ENCODE data around the gene ENSA. TPM values are rescaled to one million over a fixed set of nuclear protein-coding genes. Genes with fewer than 3 reads are reported as not detected.
"Not testable (repeated sequence)": the region's sequence is repeated elsewhere in the genome, so short reads cannot be mapped to it uniquely, and the experiment has no call there.

ENSA gene
- total RNA-seq, 5 donors from 2014 or later (not counting 1 experiment from before 2014, with no cell fraction given), result 108 to 158 (median 110) TPM

DNA sequence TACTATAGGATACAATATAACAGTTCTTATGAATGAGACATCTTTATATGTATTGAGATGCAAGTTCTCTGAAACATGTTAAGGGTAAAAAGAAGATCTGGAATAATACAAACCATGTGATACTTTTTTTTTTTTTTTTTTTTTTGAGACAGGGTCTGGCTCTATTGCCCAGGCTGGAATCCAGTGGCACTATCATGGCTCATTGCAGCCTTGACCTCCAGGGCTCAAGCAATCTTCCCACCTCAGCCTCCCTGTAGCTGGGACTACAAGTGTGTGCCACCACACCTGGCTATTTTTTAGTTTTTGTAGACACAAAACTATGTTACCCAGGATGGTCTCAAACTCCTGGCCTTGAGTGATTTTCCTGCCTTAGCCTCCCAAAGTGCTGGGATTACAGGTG is 27.9 kb downstream of the ENSA start:
- no peak for DNase-seq
- Mint-ChIP-seq H3K9me3 (no peaks in the 10 kb centered on the region), H3K27me3 (no peaks in the 10 kb centered on the region), H3K4me1 (peaks cover 7 to 19% (median 9%) of the 10 kb centered on the region in 3 donors), H3K27ac (no peak overlapping the region), H3K36me3 (peaks cover 25% of the 10 kb centered on the region), H3K4me3 (no peak overlapping the region)
- Histone ChIP-seq H3K27ac (ENCODE audit: low read length) (no peak overlapping the region), H3K4me3 (ENCODE audit: control insufficient read depth in 1 of 2, extremely low read depth in 1 of 2, low read length in 1 of 2) (no peak overlapping the region), H3K4me1 (ENCODE audit: control insufficient read depth in 1 of 2, extremely low read depth in 1 of 2, insufficient read depth in 2 of 2, low read length in 2 of 2) (no peaks in the 10 kb centered on the region), H3K9me3 (no peaks in the 10 kb centered on the region), H3K36me3 (ENCODE audit: control insufficient read depth in 2 of 2, extremely low read depth in 1 of 2, insufficient read depth in 1 of 2, low read length in 1 of 2) (peaks cover 2 to 8% of the 10 kb centered on the region in 2 donors), H3K27me3 (replicated peaks in 1 of 2; ENCODE audit: control insufficient read depth in 2 of 2, extremely low read depth in 1 of 2, insufficient read depth in 2 of 2, low read length in 1 of 2) (no peaks in the 10 kb centered on the region)
- ATAC-seq (replicated peaks in 1 of 4), result no peak
- ChIA-PET POLR2A (interaction anchor here in 1 of 2 donors (0.7 kb wide), 1 partner anchor 18 kb away, joined by 10 read pairs; no protein-coding TSS in a partner anchor), CTCF (no interaction called here)

DNA sequence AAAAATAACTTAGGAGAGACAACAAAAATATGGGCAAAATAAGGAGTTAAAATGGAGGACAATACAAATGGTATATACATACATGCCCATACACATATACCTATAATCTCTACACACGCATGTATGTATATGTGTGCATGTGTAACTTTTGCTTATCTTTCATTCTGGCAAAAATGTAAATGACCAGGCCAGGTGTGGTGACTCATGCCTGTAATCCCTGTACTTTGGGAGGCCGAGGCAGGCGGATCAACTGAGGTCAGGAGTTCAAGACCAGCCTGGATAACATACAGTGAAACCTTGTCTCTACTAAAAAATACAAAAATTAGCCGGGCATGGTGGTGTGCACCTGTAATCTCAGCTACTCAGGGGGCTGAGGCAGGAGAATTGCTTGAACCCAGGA is 31.1 kb downstream of the ENSA start:
- POLR2A ChIA-PET; H3K4me3 Mint-ChIP-seq; H3K27ac Mint-ChIP-seq; ATAC-seq (replicated peaks in 1 of 4); H3K9me3 ChIP-seq; H3K9me3 Mint-ChIP-seq; CTCF ChIA-PET; DNase-seq; H3K4me1 ChIP-seq (ENCODE audit: control insufficient read depth in 1 of 2, extremely low read depth in 1 of 2, insufficient read depth in 2 of 2, low read length in 2 of 2); H3K27me3 ChIP-seq (replicated peaks in 1 of 2; ENCODE audit: control insufficient read depth in 2 of 2, extremely low read depth in 1 of 2, insufficient read depth in 2 of 2, low read length in 1 of 2); H3K27me3 Mint-ChIP-seq; H3K4me3 ChIP-seq (ENCODE audit: control insufficient read depth in 1 of 2, extremely low read depth in 1 of 2, low read length in 1 of 2); H3K36me3 ChIP-seq (ENCODE audit: control insufficient read depth in 2 of 2, extremely low read depth in 1 of 2, insufficient read depth in 1 of 2, low read length in 1 of 2); H3K27ac ChIP-seq (ENCODE audit: low read length): not testable (repeated sequence)
- peaks cover 4 to 17% (median 12%) of the 10 kb centered on the region in 3 donors for H3K4me1 Mint-ChIP-seq
- 100% methylated on average over 2 of the region's 4 CpGs for WGBS (ENCODE audit: insufficient coverage)
- peaks cover 15% of the 10 kb centered on the region for H3K36me3 Mint-ChIP-seq

DNA sequence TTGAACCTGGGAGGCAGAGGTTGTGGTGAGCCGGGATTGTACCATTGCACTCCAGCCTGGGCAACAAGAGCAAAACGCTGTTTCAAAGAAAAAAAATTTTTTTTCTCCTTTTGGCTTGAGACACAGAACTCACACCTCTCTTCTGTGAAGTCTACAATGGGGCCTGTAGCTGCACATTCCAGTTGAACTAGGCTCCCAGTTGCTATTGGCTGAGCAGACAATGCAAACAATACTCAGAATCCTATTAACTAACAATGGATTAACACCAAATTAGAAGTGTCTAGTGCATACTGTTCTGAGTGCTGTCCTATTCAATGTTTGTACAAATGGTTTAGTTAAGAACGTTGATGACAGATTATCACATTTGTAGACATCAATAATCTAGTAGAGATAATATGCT is 32.4 kb downstream of the ENSA start:
- Histone ChIP-seq H3K4me3 (ENCODE audit: control insufficient read depth in 1 of 2, extremely low read depth in 1 of 2, low read length in 1 of 2) (no peak overlapping the region), H3K4me1 (ENCODE audit: control insufficient read depth in 1 of 2, extremely low read depth in 1 of 2, insufficient read depth in 2 of 2, low read length in 2 of 2) (no peaks in the 10 kb centered on the region), H3K36me3 (ENCODE audit: control insufficient read depth in 2 of 2, extremely low read depth in 1 of 2, insufficient read depth in 1 of 2, low read length in 1 of 2) (peaks cover 2 to 6% of the 10 kb centered on the region in 2 donors), H3K27ac (ENCODE audit: low read length) (peak overlapping the region; percentile 37), H3K27me3 (replicated peaks in 1 of 2; ENCODE audit: control insufficient read depth in 2 of 2, extremely low read depth in 1 of 2, insufficient read depth in 2 of 2, low read length in 1 of 2) (no peaks in the 10 kb centered on the region), H3K9me3 (no peaks in the 10 kb centered on the region)
- H3K9me3 Mint-ChIP-seq, result no peaks in the 10 kb centered on the region
- DNase-seq, result no peak
- peaks cover 13% of the 10 kb centered on the region for H3K36me3 Mint-ChIP-seq
- no peak overlapping the region for H3K4me3 Mint-ChIP-seq
- ChIA-PET POLR2A (no interaction called here), CTCF (no interaction called here)
- peak overlapping the region in 1 of 2 donors; percentile 36 for H3K27ac Mint-ChIP-seq
- H3K4me1 Mint-ChIP-seq, result peaks cover 4 to 16% (median 12%) of the 10 kb centered on the region in 3 donors
- H3K27me3 Mint-ChIP-seq, result no peaks in the 10 kb centered on the region
- WGBS (ENCODE audit: insufficient coverage), result no CpG with 5 or more reads among the region's 3 CpGs
- no peak for ATAC-seq (replicated peaks in 1 of 4)

DNA sequence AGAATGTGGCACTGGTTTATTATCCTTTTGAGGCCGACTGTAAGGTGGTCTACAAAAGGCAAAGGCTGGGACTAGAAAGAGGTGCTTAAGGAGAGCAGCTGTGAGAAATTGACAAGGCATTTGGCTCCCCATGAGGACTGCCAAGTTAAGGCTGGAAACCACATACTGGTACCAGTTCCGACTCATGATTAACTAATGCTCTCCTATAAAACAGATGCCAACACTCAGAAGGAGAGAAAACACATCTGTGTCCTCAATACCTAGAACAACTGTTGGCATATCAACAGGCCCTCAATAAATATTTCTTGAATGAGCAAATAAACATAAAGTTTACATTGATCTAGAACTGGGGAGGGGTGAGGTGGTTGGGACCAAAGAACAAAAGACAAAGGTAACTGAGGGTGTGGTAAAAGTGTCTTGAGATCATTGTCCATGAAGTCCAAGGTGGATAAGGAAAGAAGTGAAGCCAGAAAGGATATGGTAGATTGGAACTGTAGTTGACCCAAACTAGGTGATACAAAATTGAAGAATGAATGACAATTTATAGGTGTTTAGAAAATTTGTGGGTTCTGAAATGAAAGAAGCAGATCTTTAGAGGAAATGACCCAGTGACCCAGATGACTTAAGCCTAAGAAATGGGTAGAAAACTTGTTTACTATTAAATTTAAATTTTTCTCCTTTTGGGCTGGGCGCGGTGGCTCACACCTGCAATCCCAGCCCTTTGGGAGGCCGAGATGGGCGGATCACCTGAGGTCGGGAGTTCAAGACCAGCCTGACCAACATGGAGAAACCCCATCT is 33.1 kb downstream of the ENSA start:
- no peaks in the 10 kb centered on the region for H3K9me3 ChIP-seq
- no peak overlapping the region for H3K4me3 ChIP-seq (ENCODE audit: control insufficient read depth in 1 of 2, extremely low read depth in 1 of 2, low read length in 1 of 2)
- peaks cover 2 to 6% of the 10 kb centered on the region in 2 donors for H3K36me3 ChIP-seq (ENCODE audit: control insufficient read depth in 2 of 2, extremely low read depth in 1 of 2, insufficient read depth in 1 of 2, low read length in 1 of 2)
- H3K4me1 Mint-ChIP-seq, result peaks cover 4 to 16% (median 12%) of the 10 kb centered on the region in 3 donors
- no peaks in the 10 kb centered on the region for H3K27me3 ChIP-seq (replicated peaks in 1 of 2; ENCODE audit: control insufficient read depth in 2 of 2, extremely low read depth in 1 of 2, insufficient read depth in 2 of 2, low read length in 1 of 2)
- no peaks in the 10 kb centered on the region for H3K4me1 ChIP-seq (ENCODE audit: control insufficient read depth in 1 of 2, extremely low read depth in 1 of 2, insufficient read depth in 2 of 2, low read length in 2 of 2)
- CTCF ChIA-PET, result interaction anchor here in 1 of 2 donors (0.6 kb wide), 2 partner anchors 131 to 535 kb away, joined by 3 read pairs; no protein-coding TSS in a partner anchor
- H3K27ac Mint-ChIP-seq, result peak overlapping the region; percentile 28 to 70
- peaks cover 13% of the 10 kb centered on the region for H3K36me3 Mint-ChIP-seq
- POLR2A ChIA-PET, result no interaction called here
- H3K27ac ChIP-seq (ENCODE audit: low read length), result peak overlapping the region; percentile 37
- no peak for DNase-seq
- no peaks in the 10 kb centered on the region for H3K9me3 Mint-ChIP-seq
- no peak for ATAC-seq (replicated peaks in 1 of 4)
- H3K4me3 Mint-ChIP-seq, result no peak overlapping the region
- H3K27me3 Mint-ChIP-seq, result no peaks in the 10 kb centered on the region
- WGBS (ENCODE audit: insufficient coverage), result 100% methylated on average over 1 of the region's 7 CpGs

DNA sequence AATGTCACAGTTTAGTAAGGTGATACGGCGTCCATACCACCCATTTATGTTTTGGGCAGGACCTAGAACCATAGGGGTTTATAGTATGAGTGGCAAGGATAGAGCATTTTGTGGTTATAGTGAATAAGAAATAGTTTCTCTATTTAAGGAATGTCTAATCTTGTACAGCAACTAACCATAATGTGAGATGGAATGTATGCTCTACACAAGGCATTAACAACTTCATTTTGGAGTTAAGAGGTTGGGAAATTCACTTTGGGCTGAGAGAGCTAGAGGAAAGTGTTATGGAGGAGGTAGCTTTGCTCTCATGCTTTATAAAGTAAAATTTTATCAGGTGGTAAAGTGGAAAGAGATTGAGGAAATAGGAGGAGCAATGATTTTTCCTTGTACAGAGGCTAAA is 47.0 kb downstream of the ENSA start:
- ATAC-seq (replicated peaks in 1 of 4), result no peak
- peaks cover 23% of the 10 kb centered on the region for H3K36me3 Mint-ChIP-seq
- H3K4me3 ChIP-seq (ENCODE audit: control insufficient read depth in 1 of 2, extremely low read depth in 1 of 2, low read length in 1 of 2), result no peak overlapping the region
- no peak overlapping the region for H3K27ac ChIP-seq (ENCODE audit: low read length)
- POLR2A ChIA-PET, result interaction anchor here in 1 of 2 donors (0.6 kb wide), 1 partner anchor 19 kb away, joined by 3 read pairs; no protein-coding TSS in a partner anchor
- peaks cover 17 to 20% (median 19%) of the 10 kb centered on the region in 3 donors for H3K4me1 Mint-ChIP-seq
- H3K27me3 Mint-ChIP-seq, result no peaks in the 10 kb centered on the region
- no peaks in the 10 kb centered on the region for H3K9me3 Mint-ChIP-seq
- DNase-seq, result no peak
- no peaks in the 10 kb centered on the region for H3K27me3 ChIP-seq (replicated peaks in 1 of 2; ENCODE audit: control insufficient read depth in 2 of 2, extremely low read depth in 1 of 2, insufficient read depth in 2 of 2, low read length in 1 of 2)
- H3K9me3 ChIP-seq, result no peaks in the 10 kb centered on the region
- CTCF ChIA-PET, result no interaction called here
- WGBS (ENCODE audit: insufficient coverage), result no CpG with 5 or more reads among the region's 2 CpGs
- H3K27ac Mint-ChIP-seq, result no peak overlapping the region
- peaks cover 2 to 14% of the 10 kb centered on the region in 2 experiments for H3K4me1 ChIP-seq (ENCODE audit: control insufficient read depth in 1 of 2, extremely low read depth in 1 of 2, insufficient read depth in 2 of 2, low read length in 2 of 2)
- peaks cover 1 to 15% of the 10 kb centered on the region in 2 donors for H3K36me3 ChIP-seq (ENCODE audit: control insufficient read depth in 2 of 2, extremely low read depth in 1 of 2, insufficient read depth in 1 of 2, low read length in 1 of 2)
- H3K4me3 Mint-ChIP-seq, result no peak overlapping the region

DNA sequence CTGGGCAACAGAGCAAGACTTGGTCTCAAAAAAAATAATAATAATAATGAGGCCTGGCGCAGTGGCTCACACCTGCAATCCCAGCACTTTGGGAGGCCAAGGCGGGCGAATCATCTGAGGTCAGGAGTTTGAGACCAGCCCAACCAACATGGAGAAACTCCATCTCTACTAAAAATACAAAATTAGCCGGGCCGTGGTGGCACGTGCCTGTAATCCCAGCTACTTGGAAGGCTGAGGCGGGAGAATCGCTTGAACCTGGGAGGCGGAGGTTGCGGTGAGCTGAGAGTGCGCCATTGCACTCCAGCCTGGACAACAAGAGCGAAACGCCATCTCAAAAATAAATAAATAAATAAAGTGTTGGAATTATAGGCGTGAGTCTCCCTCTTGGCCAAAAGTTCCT is 47.5 kb downstream of the ENSA start:
- DNase-seq; H3K27ac ChIP-seq (ENCODE audit: low read length); H3K27me3 ChIP-seq (replicated peaks in 1 of 2; ENCODE audit: control insufficient read depth in 2 of 2, extremely low read depth in 1 of 2, insufficient read depth in 2 of 2, low read length in 1 of 2); H3K27me3 Mint-ChIP-seq; H3K4me3 ChIP-seq (ENCODE audit: control insufficient read depth in 1 of 2, extremely low read depth in 1 of 2, low read length in 1 of 2); CTCF ChIA-PET; ATAC-seq (replicated peaks in 1 of 4); H3K9me3 ChIP-seq; H3K27ac Mint-ChIP-seq; H3K4me3 Mint-ChIP-seq; H3K9me3 Mint-ChIP-seq: not testable (repeated sequence)
- POLR2A ChIA-PET, result interaction anchor here in 1 of 2 donors (0.6 kb wide), 1 partner anchor 18 kb away, joined by 3 read pairs; no protein-coding TSS in a partner anchor
- WGBS (ENCODE audit: insufficient coverage), result no CpG with 5 or more reads among the region's 14 CpGs
- peaks cover 4 to 19% of the 10 kb centered on the region in 2 donors for H3K36me3 ChIP-seq (ENCODE audit: control insufficient read depth in 2 of 2, extremely low read depth in 1 of 2, insufficient read depth in 1 of 2, low read length in 1 of 2)
- peaks cover 2 to 14% of the 10 kb centered on the region in 2 experiments for H3K4me1 ChIP-seq (ENCODE audit: control insufficient read depth in 1 of 2, extremely low read depth in 1 of 2, insufficient read depth in 2 of 2, low read length in 2 of 2)
- H3K36me3 Mint-ChIP-seq, result peaks cover 27% of the 10 kb centered on the region
- peaks cover 17 to 20% (median 19%) of the 10 kb centered on the region in 3 donors for H3K4me1 Mint-ChIP-seq

Data from T-cell (primary cell).